ENCODE results near the gene AKT3.

The AKT3 gene

GRCh38 chr1:243547891-243548290 is 302.2 kb downstream of the AKT3 start:
- DNase-seq = no peak

- no peak for DNase-seq
Observed at GRCh38 chr1:243546457-243546856, 303.6 kb downstream of the AKT3 start.

GRCh38 chr1:243543501-243543900 is 306.5 kb downstream of the AKT3 start:
- DNase-seq = no peak

- DNase-seq = no peak
Observed at GRCh38 chr1:243542739-243543415, 307.2 kb downstream of the AKT3 start.

- DNase-seq = no peak
Observed at GRCh38 chr1:243539636-243540035, 310.4 kb downstream of the AKT3 start.

- DNase-seq = no peak
Observed at GRCh38 chr1:243535014-243535413, 315.0 kb downstream of the AKT3 start.

GRCh38 chr1:243529512-243529911 is 320.5 kb downstream of the AKT3 start:
- no peak for DNase-seq

- DNase-seq = no peak
Observed at GRCh38 chr1:243528459-243529121, 321.5 kb downstream of the AKT3 start.

- DNase-seq = no peak
Observed at GRCh38 chr1:243526180-243526579, 323.9 kb downstream of the AKT3 start.

- DNase-seq = no peak
Observed at GRCh38 chr1:243525085-243525487, 325.0 kb downstream of the AKT3 start.

- no peak for DNase-seq
Observed at GRCh38 chr1:243523766-243524165, 326.3 kb downstream of the AKT3 start.

- no peak for DNase-seq
Observed at GRCh38 chr1:243520831-243521230, 329.2 kb downstream of the AKT3 start.

GRCh38 chr1:243514927-243515326 is 335.1 kb downstream of the AKT3 start:
- DNase-seq = no peak

GRCh38 chr1:243513726-243514491 is 336.1 kb downstream of the AKT3 start:
- DNase-seq = no peak

GRCh38 chr1:243510928-243511327 is 339.1 kb downstream of the AKT3 start:
- DNase-seq = no peak

- no peak for DNase-seq
Observed at GRCh38 chr1:243508943-243509342, 341.1 kb downstream of the AKT3 start.

GRCh38 chr1:243508303-243508713 is 341.7 kb downstream of the AKT3 start:
- no peak for DNase-seq

GRCh38 chr1:243507672-243508302 is 342.3 kb downstream of the AKT3 start:
- no peak for DNase-seq

GRCh38 chr1:243507001-243507671 is 342.9 kb downstream of the AKT3 start:
- no peak for DNase-seq

- no peak for DNase-seq
Observed at GRCh38 chr1:243505986-243506689, 343.9 kb downstream of the AKT3 start.

- DNase-seq = no peak
Observed at GRCh38 chr1:243503155-243503554, 346.9 kb downstream of the AKT3 start.

GRCh38 chr1:243501002-243501401 is 349.0 kb downstream of the AKT3 start:
- no peak for DNase-seq

All from stimulated activated CD4-positive, alpha-beta T cell treated with anti-CD3 and anti-CD28 coated beads, Interleukin-2, amount 100 ng/mL, for 24 hours (primary cell).